ENCODE results near the gene ARFGAP1.

ARFGAP1 gene

DNA sequence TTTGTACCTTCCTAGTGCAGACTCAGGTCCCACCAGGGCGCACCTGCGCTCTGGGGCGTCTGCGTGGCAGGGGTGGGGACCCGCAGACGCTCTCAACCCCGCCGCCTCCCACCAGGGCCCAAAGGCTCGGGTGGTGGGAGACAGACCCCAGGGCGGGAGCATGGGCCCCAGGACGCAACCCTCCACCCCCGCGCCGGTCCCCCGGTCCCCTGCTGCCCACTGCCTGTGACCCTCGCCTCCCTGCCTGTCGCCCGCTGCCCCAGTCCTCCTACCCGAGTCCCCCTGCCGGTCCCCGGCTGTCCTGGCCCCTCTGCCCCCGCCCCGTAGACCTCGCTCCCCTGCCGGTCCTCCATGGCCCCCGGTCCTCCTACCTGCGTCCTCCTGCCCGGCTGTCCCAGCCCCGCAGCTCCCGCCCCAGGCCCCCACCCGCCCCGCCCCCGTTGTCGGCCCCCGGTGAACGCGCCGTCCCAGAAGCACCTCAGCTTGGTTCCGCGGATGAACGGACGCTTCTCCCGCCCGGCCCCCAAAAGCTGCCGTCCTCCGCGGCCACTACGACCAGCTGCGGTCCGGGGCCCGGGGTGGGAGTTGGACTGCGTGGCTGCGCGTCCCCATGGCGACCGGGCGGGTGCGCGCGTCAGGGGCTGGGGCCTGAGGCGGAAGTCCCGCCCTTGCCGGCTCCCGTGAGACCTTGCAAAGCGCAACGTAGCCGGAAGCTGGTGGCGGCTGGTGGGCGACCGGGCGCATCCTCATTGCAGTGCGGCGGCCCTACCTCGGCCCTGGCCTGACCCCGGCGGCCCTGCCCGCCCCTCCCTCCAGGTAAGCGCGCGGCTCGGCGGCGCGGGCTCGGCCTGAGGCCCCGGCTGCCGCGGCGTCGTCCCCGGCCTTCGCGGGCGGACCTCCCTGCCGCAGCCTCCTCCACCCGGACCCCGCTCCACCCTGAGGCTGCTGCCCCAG is at the start of gene ARFGAP1:
Gene ARFGAP1, plus strand, starts transcription at position 709 of the 954 bp plus-strand sequence. CDS start 2,768 bp downstream, outside the sequence.
- DNase-seq (ENCODE audit: low read depth): peak; percentile 82

DNA sequence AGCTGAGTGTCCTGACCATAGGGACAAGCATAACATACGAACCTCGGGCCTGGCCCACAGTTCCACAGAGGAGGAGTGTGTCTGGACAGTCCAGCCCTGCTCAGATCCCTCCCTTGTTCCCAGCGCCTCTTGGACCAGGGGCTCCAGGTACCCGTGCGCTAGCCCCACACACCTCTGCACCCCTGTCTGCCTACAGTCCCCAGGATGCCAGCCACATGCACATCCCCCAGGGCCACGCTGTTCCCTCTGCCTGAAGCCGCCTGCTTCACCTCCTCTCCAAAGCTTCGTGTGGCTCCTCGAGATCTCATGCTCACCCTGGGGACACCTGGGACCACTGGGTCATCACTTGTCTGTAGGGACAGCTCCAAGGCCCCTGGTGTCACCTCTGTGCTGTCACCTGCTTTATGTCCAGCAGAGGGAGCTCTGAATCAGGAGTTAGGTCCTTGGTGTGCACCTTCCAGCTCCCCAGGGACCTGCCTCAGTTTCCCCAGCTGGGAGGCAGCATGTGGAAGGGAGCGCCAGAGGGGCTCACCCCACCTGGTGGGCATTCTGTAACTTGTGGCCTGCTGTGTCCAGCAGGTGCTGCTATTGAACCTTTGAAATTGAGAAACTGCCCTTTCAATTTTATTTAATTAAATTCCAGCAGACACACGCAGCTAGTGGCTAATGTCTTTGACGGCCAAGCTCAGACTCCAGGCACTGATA is 49.3 kb upstream of the ARFGAP1 start:
- DNase-seq (ENCODE audit: low read depth): peak; percentile 23

DNA sequence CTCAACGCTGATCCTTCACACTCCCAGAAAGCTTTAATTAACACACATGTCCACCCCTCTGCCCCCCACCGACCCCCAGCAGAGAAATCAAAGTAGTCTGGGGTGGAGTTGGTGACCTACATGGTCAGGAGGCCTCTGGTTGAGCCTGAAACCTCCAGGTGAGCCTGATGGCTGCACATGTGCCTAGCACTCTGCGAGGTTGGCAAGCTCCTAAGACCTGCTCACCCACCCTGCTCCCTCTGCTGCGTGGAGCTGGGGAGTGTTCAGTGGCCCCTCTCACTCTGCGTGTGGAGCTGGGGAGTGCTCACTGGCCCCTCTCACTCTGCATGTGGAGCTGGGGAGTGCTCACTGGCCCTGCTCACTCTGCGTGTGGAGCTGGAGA is 48.8 kb upstream of the ARFGAP1 start:
- DNase-seq (ENCODE audit: low read depth): no peak

DNA sequence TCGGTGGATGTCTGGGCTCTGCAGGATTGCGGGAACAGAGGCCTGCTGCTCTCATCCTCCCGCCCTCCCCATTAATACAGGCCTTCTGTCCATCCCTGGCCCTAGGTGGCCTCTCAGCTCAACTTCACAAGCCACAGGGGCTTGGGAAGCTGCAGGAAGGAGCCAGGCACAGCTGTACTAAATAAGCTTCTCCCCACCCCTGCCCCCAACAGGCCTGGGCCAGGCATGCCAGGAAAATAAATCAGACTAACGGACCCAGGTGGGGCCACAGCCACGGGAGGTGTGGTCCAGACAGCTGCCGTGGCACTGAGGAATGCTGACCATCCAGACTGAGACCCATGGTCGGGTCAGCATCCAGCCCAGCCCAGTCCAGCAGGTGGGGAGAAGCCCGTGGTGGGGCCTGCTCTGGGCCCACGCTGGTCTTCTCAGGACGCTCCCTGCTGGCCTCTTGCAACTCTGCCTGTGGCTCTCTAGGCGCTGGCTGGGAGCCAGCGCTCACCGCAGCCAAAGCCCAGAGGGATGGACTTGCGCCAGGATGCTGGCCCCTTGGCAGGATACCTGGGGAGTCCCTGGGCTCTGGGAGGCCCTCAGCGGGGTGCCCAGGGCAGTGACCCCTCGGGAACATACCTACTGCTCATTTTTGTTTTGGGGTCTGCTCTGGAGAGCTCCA is 48.1 kb upstream of the ARFGAP1 start:
- DNase-seq (ENCODE audit: low read depth): no peak

DNA sequence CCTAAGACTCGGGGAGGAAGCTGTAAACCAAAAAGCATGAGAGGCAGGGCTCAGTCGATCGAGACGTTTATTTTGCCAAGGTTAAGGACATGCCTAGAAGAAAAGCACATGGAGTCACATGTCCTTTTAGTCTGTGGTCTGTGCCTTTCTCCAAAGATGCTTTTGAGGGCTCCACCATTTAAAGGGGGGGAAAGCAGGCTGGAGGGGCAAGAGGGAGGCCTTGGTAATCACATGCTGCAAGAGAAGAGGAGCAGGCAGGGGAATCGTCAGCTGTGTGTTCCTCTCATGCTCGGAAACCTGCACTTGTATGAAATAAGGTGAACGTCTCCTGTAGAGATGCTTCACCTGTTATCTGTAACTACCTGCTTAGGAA is 47.5 kb upstream of the ARFGAP1 start:
- no peak for DNase-seq (ENCODE audit: low read depth)

DNA sequence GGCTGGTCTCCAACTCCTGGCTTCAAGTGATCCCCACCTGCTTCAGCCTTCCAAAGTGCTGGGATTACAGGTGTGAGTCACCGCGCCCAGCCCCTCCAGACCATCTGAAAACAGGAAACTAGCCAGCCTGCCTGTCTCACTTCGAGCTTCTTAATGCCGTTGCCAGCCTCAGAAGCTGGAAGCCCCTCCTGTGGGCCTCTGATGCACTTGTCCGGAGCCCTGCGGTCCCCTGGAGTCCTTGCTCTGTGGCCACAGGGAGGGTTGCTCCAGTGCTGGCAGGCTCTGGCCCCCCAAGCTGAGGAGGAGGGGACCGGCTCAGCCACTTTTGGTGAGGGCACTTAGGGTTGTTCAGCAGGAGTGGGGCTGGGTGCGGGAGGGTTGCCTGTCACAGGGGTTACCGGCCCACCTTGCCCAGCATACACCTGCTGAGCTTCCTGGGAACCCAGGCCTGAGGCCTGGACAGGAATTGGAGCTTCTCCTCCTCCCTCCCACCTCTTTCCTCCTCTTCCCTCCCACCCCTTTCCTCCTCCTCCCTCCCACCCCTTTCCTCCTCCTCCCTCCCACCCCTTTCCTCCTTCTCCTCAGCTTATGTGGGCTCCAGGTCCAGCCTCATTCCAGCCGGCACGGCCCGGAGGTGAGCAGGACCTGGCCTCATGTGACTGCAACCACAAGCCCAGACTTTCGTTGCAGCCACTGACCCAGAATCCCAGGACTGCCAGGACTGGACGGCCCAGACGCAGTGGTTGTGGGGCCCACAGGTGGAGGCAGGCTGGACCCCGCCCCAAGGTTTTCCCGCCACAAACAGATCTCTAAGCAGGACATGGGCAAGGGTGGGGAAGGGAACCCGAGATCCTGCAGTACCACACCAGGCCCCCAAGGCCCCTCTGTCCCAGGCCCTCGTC is 46.3 kb upstream of the ARFGAP1 start:
- DNase-seq (ENCODE audit: low read depth): no peak

DNA sequence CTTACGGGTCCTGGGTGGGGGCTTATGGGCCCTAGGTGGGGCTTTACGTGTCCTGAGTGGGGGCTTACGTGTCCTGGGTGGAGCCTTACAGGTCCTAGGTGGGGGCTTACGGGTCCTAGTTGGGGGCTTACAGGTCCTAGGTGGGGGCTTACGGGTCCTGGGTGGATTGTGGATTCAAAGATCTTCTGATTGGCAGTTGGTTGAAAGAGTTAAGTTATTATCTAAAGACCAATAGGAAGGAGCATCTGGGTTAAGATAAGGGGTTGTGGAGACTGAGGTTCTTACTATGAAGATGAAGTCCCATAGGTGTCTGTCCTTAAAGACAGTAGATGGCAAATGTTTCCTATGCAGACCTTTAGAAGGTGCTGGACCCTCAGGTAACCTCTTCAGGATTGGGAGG is 45.4 kb upstream of the ARFGAP1 start:
- no peak for DNase-seq (ENCODE audit: low read depth)

DNA sequence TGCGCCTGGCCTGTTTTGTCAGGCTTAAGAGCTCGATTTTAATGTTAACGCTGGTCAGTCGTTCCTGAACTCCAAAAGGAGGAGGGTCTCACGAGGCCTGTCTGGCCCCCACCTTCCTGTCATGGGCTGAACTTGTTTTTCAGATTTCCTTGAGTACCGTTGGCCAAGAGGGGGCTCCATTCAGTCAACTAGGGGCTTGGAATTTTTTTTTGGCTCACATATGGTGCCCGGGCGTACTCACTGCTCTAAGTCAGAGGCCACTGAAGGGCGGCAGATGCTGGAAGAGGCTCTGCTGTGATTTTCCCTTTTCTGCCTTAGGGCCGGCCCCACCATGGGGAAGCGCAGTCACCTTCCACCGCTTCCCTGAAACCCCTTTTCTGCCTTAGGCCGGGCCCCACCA is 43.8 kb upstream of the ARFGAP1 start:
- DNase-seq (ENCODE audit: low read depth): no peak

DNA sequence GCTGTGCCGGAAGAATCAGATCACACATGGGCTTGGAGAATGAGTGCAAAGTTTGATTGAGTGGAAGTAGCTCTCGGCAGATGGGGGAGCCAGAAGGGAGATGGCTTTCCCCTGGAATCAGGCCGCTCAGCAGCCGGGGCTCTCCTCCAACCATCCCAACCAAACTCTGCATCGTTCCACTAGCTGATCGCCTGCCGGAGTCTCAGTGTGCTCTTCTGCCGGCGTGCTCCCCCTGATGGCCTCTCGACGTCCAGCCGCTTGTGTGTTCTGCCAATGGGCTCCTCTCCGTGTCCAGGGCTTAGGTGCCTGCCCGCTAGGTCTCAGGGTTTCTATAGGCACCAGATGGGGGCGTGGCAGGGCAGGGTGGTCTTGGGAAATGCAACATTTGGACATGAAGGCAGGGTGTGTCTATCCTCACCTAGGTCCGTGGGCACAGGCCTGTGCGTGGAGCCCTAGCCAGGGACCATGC is 41.8 kb upstream of the ARFGAP1 start:
- DNase-seq (ENCODE audit: low read depth): no peak

DNA sequence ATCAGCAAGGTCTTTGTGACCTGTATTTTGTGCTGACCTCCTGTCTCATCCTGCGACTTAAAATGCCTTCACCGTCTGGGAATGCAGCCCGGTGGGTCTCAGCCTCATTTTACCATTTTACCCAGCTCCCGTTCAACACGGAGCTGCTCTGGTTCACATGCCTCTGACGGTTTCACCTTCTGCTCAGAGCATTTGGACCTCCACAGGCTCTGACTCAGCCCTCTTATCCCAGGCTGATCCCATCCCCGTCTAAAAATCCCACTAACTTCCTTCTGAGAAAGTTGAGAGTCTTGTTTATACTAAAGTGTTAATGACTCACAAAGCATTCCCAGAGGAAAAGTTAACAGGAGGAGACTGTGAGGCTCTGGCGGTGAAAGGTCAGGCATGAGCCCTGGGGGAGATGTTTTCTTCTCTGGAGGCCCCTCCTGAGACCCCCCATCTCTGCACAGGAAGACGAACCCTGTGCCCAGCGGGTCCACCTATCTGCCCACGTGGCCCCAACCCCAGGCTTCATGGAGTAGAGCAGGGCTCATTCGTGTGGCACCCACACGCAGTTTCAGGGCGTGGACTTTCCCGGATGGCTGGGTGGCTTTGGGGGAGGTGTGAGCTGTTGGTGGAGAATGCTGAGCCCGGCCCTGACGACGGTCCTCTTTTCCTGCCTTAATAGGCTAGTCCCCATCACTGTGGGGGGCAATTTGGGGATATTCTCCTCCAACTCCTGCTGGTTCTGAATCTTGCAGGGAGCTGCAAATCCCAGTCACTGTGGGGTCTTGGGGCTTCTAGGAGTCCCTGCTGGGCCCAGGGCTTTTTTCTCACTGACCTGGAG is 40.2 kb upstream of the ARFGAP1 start:
- DNase-seq (ENCODE audit: low read depth): no peak

DNA sequence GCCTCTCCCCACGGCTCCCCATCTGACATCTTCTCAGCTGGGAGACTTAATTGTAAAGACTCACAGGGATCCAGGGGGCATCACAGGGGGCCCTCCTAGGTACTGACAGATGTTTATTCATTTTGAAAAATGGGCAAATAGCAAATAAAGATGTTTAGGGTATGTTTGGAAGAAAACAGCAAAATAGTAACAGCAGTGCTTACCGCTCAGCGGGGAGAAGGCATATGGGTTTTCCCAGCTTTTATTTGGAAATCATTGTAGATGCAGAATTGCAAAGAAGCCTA is 39.6 kb upstream of the ARFGAP1 start:
- no peak for DNase-seq (ENCODE audit: low read depth)

DNA sequence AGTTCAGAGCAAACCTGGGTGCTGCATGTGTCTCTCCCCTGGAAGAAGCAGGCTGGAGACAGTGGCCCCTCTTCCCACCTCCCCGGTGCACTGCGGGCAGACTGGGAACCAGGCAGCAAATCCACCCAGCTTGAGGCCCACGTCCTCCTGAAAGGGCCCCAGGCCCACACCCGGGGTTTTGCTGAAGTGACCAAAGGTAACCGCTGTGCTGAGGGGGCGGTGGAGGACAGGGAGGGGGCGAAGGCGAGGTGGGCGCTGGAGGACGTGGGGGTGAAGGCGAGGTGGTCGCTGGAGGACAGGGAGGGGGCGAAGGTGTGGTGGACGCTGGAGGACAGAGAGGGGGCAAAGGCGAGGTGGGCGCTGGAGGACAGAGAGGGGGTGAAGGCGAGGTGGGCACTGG is 38.7 kb upstream of the ARFGAP1 start:
- no peak for DNase-seq (ENCODE audit: low read depth)

DNA sequence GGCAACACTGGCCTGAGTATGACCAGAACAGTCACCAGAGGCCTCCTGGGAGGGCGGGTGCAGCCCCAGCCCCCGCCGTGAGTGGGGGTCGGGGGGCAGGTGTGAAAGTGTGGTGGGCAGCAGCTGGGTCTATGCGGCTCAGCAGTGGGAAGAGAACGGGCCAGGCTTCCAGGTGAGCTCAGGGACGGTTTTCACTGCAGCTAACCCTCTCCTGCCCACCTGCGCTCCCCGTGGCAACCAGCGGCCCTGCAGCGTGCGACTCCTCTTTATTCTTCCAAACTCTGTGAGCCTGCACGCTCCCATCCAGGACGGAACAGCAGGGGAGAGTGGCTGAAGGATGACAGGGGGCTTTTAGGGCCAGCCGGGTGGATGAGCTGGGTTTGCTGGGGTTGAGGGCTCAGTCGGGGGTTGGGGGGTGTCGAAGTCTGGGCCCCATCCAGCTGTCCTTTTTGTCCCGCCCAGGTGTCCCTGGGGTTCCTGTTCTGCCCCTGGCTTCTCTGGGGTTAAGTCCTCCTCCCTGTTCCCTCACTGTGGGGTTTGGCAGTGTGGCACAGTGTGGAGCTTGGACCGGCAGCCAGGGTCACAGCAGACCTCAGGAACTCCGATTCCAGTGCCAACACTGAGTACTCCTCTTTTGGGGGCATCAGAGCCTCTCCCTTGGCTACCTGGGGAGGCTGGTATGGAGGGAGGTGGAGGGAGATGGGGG is 37.8 kb upstream of the ARFGAP1 start:
- DNase-seq (ENCODE audit: low read depth): no peak

DNA sequence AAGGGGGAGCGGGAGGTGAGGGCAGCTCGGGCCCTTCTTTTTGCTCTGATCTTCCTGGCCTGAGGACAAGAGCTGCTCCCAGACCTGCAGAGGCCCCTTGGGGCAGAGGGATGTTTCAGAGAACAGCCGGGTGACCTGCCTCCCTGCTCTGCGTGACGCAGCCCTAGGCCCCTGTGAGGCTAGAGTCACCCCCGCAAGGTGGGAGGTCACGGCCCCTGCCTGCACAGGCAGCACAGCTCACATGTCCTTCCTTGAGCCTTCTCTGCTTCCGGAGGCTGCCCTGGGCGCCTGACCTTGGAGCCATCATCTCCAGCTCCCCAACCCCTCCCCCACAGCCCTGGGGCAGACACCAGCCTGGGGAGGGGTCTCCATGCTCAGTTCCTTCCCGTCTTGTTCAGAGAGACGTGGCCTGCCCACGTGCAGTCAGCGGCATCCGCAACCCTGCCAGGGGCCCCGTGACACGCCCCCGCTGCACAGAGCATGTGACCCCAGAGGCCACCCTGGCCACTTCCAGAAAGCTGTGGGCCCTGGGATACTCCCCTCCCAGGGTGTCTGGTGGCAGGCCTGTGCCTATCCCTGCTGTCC is 37.1 kb upstream of the ARFGAP1 start, which contains the start of gene BIRC7:
Gene BIRC7, plus strand, starts transcription at position 507 of the 585 bp plus-strand sequence. CDS start 192 bp downstream, outside the sequence.
- no peak for DNase-seq (ENCODE audit: low read depth)

DNA sequence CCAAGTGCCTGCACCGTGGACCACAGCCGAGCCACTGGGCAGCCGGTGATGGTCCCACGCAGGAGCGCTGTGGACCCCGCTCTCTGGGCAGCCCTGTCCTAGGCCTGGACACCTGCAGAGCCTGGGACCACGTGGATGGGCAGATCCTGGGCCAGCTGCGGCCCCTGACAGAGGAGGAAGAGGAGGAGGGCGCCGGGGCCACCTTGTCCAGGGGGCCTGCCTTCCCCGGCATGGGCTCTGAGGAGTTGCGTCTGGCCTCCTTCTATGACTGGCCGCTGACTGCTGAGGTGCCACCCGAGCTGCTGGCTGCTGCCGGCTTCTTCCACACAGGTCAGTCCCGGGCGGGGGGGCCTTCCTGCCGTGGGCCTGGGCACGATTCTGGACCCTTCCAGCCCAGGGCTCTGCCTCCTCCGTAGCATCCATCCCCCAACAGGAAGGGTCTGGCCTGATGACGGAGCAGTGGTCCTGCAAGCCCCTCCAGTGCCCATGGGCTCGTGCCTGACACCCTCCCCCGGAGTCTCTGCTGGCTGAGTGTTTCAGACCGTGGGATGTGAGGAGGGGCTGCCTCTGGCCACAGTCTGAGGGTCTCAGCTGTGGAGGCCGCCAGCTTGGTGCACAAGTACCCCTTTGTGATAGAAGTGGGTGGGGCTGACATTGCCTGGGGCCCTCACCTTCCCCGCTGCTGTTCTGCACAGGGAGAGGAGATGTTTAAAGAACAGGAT is 36.3 kb upstream of the ARFGAP1 start:
- no peak for DNase-seq (ENCODE audit: low read depth)

DNA sequence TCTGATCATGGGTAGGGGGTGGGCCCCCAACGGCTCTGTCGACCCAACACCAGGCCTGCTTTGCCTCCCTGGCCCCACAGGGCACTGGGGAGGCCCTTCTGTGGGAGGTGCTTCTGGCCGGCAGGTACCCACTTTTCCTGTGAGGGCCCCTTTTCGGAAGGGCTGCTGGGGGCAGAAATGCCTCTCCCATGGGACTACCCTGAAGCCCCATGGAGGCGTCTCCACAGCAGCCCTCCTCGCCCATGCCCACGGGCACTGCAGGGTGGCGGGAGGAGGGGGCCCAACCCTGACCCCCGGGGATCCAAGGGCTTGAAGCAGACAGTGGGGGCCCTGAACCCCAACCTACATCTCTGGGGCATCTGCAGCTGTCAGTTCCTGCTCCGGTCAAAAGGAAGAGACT is 34.6 kb upstream of the ARFGAP1 start:
- no peak for DNase-seq (ENCODE audit: low read depth)

DNA sequence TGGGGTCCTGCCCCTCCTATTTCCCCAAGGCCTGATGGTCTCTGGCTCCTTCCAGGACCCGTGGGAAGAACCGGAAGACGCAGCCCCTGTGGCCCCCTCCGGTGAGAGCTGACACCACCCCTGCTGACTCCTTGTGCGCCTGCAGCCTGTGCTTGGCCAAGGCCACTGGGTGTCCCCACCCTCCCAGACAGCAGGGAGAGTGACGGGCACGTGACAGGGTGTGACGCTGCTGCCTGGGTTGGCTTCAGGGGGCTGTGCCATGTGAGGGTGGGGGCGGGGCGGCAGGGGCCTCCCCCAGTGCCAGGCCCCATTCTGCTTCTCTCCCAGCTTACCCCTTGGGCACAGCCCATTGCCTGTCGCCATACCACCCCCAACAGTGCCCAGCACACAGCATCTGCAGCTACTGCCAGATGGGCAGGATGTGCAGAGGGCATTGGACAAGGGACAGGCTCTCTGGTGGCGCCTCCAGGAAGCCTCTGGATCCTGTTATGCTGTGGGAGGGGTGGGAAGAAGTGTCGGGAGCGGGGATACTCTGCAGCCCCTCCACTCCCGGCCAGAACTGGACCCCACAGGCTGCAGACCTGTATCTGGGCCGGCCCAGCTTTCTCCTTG is 34.0 kb upstream of the ARFGAP1 start:
- DNase-seq (ENCODE audit: low read depth): no peak

DNA sequence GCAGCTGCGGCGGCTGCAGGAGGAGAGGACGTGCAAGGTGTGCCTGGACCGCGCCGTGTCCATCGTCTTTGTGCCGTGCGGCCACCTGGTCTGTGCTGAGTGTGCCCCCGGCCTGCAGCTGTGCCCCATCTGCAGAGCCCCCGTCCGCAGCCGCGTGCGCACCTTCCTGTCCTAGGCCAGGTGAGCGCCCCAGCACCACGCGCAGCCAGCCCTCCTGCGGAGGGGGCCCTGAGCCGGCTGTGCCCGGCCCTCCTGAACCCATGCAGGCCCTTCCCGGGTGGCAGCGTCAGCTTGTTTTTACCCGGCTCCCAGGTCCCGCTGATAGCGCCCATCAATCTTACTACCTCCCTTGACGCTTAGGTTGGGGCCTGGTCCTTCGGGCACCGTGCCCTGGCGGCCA is 33.2 kb upstream of the ARFGAP1 start:
- no peak for DNase-seq (ENCODE audit: low read depth)

DNA sequence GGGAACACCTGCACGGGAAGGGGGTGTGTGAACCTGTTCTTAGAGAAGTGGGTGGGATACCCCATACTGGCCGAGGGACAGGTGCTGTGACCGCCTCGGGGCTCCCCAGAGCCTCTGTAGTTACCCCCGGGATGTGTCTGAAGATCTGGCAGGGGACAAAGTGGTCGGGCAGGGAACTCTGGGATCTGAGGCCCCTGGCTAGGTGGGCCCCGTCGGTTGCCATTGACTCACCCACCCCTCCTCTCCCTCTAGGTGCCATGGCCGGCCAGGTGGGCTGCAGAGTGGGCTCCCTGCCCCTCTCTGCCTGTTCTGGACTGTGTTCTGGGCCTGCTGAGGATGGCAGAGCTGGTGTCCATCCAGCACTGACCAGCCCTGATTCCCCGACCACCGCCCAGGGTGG is 32.6 kb upstream of the ARFGAP1 start:
- DNase-seq (ENCODE audit: low read depth): no peak
